GM23248 (cell line): ENCODE results near the gene ABCB7.

ENCODE experiments used
- EZH2 ChIP-seq: fragments of 200-600 bp; sonication (generic); IDR thresholded peaks from 2 replicates; pipeline ENCODE4 v1.6.1; 2018; ENCODE audit warnings: antibody characterized with exemption, mild to moderate bottlenecking; ENCODE audit not compliant: insufficient read depth, poor library complexity, severe bottlenecking
- EZH2phosphoT487 ChIP-seq: fragments of 200-600 bp; sonication (generic); IDR thresholded peaks from 2 replicates; pipeline ENCODE4 v1.6.1; 2018; ENCODE audit warnings: antibody characterized with exemption, moderate library complexity, mild to moderate bottlenecking, low read depth; ENCODE audit not compliant: insufficient read depth

- TF ChIP-seq EZH2 (no peak), EZH2phosphoT487 (no peak)
Measured at GRCh38 chrX:75181721-75182120, 25.6 kb upstream of the ABCB7 start.
